BE2C (cell line): ENCODE data around the gene SLC22A12.
A peak's percentile ranks its signal among the peaks of the same experiment; 100 is the strongest.

ENCODE experiments used
- DNase-seq: peaks from one replicate; pipeline ENCODE4 v3.0.0-alpha.2; 2020
- H3K27me3 ChIP-seq: fragments of 250-450 bp; sonication (Bioruptor Pico); 2 replicates; pipeline ENCODE4 v1.5.1; 2020; ENCODE audit warnings: mild to moderate bottlenecking
- H3K36me3 ChIP-seq: fragments of 250-450 bp; sonication (Bioruptor Pico); 2 replicates; pipeline ENCODE4 v1.5.1; 2020; ENCODE audit warnings: mild to moderate bottlenecking
- H3K4me1 ChIP-seq: fragments of 250-450 bp; sonication (Bioruptor Pico); 2 replicates; pipeline ENCODE4 v1.5.1; 2020
- H3K4me3 ChIP-seq: 2 replicates; pipeline ENCODE4 v1.5.1; 2011; ENCODE audit warnings: low read depth, low read length
- H3K9me3 ChIP-seq: fragments of 250-450 bp; sonication (Bioruptor Pico); 2 replicates; pipeline ENCODE4 v1.5.1; 2020
- TF ChIP-seq, protein P1 (sequence below): IDR thresholded peaks from 2 replicates; pipeline ENCODE4 v1.5.1; 2012; ENCODE audit warnings: mild to moderate bottlenecking, low read depth, low read length

The SLC22A12 gene

GRCh38 chr11:64638829-64639228 lies 47.8 kb downstream of the SLC22A12 start:
- no peak overlapping the region for H3K4me3 ChIP-seq
- no peaks in the 10 kb centered on the region for H3K36me3 ChIP-seq
- DNase-seq: no peak
- H3K27me3 ChIP-seq: peaks cover 25% of the 10 kb centered on the region
- TF ChIP-seq, protein P1, sequence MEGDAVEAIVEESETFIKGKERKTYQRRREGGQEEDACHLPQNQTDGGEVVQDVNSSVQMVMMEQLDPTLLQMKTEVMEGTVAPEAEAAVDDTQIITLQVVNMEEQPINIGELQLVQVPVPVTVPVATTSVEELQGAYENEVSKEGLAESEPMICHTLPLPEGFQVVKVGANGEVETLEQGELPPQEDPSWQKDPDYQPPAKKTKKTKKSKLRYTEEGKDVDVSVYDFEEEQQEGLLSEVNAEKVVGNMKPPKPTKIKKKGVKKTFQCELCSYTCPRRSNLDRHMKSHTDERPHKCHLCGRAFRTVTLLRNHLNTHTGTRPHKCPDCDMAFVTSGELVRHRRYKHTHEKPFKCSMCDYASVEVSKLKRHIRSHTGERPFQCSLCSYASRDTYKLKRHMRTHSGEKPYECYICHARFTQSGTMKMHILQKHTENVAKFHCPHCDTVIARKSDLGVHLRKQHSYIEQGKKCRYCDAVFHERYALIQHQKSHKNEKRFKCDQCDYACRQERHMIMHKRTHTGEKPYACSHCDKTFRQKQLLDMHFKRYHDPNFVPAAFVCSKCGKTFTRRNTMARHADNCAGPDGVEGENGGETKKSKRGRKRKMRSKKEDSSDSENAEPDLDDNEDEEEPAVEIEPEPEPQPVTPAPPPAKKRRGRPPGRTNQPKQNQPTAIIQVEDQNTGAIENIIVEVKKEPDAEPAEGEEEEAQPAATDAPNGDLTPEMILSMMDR: no peak
- no peaks in the 10 kb centered on the region for H3K9me3 ChIP-seq
- no peaks in the 10 kb centered on the region; the same call in 1 of the 2 replicates for H3K4me1 ChIP-seq

- DNase-seq: no peak
- no peaks in the 10 kb centered on the region; the same call in 1 of the 2 replicates for H3K4me1 ChIP-seq
- peaks cover 25% of the 10 kb centered on the region for H3K27me3 ChIP-seq
- no peaks in the 10 kb centered on the region for H3K36me3 ChIP-seq
- TF ChIP-seq, protein P1: no peak
- H3K9me3 ChIP-seq: no peaks in the 10 kb centered on the region
- H3K4me3 ChIP-seq: no peak overlapping the region
Observed at GRCh38 chr11:64639885-64640284, 48.9 kb downstream of the SLC22A12 start.

- DNase-seq: no peak
- TF ChIP-seq, protein P1: no peak
- Histone ChIP-seq H3K4me3 (no peak overlapping the region), H3K27me3 (peaks cover 25% of the 10 kb centered on the region), H3K4me1 (no peaks in the 10 kb centered on the region; the same call in 1 of the 2 replicates), H3K36me3 (no peaks in the 10 kb centered on the region), H3K9me3 (no peaks in the 10 kb centered on the region)
Observed at GRCh38 chr11:64641596-64642417, 50.8 kb downstream of the SLC22A12 start.

- Histone ChIP-seq H3K27me3 (peaks cover 25% of the 10 kb centered on the region), H3K4me3 (no peak overlapping the region), H3K4me1 (no peaks in the 10 kb centered on the region; the same call in 1 of the 2 replicates), H3K9me3 (no peaks in the 10 kb centered on the region), H3K36me3 (no peaks in the 10 kb centered on the region)
- TF ChIP-seq, protein P1: no peak
- no peak for DNase-seq
Observed at GRCh38 chr11:64642418-64642735, 51.4 kb downstream of the SLC22A12 start.

DNA sequence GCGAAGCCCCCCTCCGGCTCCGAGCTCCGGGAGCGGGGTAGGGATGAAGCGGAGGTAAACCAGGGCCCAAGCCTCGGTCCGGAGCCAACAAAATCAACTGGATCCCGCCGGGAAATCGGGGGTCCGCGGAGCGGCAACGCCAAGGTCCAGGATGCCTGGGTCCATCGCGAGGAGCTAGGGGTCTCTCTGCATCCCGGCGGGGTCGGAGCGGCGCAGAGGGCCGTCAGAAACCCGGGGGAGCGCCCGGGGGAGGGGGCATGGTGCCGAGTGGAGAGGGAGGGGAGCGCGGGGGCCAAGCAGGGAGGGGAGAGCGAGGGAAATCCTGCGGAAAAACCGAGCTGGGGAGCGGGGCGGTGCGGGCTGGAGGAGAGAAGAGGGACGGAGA lies 51.8 kb downstream of the SLC22A12 start:
- DNase-seq: no peak
- Histone ChIP-seq H3K27me3 (peaks cover 25% of the 10 kb centered on the region), H3K4me1 (no peaks in the 10 kb centered on the region), H3K4me3 (peak overlapping the region; percentile 24), H3K9me3 (no peaks in the 10 kb centered on the region), H3K36me3 (no peaks in the 10 kb centered on the region)
- TF ChIP-seq, protein P1: no peak

DNA sequence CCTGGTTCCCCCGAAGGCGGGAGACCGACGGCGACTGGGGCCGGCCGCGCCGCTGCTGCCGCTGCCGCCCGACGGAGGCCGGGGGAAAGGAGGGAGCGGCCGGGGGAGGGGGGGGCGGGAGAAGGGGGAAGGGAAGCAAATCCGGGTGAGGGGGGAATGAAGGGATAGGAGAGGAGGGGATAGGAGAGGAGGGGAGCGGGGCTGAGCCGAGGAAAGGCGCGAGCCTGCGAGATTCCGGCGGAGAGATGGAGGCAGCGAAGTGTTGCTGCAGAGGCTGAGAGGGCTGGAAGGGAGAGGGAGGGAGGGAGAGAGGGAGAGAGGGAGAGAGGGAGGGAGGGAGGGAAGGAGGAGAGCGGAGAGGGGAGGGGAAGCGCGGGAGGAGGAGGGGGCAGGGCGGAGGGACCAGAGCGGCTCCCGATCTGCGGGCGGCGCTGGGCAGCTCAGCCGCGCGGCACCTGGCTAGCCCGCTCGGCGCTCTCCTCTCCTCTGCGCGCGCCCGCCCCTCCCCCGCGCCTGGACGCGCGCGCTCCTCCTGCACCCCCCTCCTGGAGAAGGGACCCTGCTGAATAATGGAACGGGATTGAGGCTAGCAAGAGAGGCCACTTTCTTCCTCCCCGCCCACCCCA lies 52.3 kb downstream of the SLC22A12 start:
- Histone ChIP-seq H3K4me1 (no peaks in the 10 kb centered on the region), H3K4me3 (no peak overlapping the region; the same call in 1 of the 2 replicates), H3K36me3 (no peaks in the 10 kb centered on the region), H3K27me3 (peaks cover 25% of the 10 kb centered on the region), H3K9me3 (no peaks in the 10 kb centered on the region)
- DNase-seq: peak; percentile 43
- TF ChIP-seq, protein P1: no peak
